ENCODE measurements around the gene ATP6V1G3.
A peak's percentile ranks its signal among the peaks of the same experiment; 100 is the strongest.
"Not testable (repeated sequence)": the region's sequence is repeated elsewhere in the genome, so short reads cannot be mapped to it uniquely, and the experiment has no call there.

The ATP6V1G3 gene

DNA sequence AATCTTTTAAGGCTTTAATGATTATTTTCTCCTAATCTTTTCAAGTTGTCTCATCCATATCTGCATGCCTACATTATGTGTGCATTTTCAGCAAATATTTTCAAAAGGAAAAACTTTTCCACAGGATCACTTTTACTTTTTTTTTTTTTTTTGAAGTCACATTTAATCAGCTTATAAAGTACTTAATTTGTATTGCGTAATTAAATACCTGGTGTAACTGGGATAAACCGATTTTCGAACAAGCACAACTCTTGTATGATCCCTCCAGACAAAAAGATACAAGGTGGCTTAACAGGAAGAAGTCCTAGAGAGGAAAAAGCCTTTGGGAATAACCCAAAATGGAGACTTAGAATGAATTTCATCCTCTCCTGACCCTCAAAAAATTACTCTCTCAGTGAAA lies 1.3 kb upstream of the ATP6V1G3 start:
- DNase-seq: no peak

DNA sequence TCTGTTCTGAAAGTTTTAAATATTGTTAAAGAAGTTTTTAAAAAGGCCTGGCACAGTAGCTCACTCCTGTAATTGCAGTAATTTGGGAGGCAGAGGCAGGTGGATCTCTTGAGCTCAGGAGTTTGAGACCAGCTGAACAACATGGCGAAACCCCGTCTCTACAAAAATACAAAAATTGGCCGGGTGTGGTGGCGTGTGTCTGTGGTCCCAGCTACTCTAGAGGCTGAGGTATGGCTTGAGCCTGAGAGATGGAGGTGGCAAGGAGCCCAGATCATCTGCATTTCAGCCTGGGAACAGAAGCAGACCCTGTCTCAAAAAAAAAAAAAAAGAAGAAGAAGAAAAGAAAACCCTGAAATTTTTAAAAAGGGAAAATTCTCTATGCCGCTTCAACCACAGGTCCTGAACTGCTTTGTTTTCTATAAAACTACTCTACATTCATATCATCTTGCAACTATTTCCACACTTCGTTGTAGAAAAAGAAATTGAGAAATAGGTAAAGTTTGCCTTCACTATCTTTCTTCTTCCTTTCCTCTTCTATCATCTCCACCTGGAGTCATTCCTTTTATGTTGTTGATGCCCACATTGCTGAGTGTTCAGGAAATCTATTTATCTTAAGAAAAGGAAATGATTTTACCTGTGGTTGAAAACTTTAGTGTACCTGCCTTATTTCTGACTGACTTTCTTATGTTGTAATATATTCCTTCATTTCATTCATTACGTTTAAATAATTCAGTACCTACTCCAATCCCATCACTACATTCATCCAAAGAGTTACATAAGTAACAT lies 1.7 kb downstream of the ATP6V1G3 start:
- DNase-seq: no peak

DNA sequence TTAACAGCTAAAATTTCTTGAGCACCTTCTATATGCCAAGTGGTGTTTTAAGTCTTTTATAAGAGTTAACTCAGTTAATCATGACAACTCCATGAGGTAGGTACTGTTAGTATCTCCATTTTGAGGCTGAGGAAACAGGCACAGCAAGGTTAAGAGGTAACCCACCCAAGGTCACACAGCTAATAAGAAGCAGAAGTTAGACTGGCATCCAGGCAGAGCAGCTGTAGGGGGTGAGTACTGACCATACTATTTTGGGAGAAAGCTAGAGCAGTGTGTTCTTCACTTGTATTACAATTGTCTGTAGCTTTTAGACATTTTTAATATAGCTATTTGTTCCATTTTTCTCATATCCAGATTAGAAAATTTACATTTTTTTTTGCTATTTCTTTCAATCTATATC lies 4.8 kb downstream of the ATP6V1G3 start:
- no peak for DNase-seq

DNA sequence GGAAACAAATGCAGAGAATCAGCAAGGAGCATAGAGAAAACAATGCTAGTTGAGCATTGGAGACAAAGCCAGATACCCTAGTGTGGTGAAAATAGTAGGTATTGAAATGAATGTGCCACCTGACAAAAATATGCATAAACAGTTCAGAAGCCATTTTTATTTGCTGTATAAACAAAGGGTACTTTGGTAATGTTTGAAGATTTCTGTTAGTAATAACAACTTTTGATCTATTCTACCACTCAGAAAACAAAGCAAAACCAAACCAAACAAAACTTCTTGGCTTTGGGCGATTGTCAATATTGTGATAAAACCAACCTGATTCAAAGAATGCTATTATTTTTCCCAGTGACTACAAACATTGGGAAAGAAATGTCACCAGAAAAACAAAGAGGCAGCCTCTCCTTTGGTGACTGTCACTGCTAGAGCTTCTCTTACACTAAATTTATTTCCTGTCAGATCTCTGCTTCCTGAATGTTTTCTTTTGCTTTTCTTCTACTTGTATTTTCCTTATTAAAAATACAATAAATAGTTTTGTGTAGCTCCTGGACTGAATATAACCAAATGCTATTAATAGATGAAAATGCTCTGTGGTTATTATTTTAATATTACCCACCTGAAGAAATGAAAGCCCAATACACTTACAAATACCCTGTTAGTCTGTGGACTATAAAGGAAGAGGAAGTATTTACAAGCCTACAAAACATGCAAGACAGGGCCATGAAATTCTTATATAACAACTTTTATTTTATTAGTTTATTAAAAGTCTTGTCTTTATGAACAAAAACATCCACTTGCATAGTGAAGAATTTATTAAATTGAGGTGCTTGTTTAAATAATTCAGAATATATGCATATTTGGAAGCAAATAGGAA lies 5.7 kb downstream of the ATP6V1G3 start:
- no peak for DNase-seq

DNA sequence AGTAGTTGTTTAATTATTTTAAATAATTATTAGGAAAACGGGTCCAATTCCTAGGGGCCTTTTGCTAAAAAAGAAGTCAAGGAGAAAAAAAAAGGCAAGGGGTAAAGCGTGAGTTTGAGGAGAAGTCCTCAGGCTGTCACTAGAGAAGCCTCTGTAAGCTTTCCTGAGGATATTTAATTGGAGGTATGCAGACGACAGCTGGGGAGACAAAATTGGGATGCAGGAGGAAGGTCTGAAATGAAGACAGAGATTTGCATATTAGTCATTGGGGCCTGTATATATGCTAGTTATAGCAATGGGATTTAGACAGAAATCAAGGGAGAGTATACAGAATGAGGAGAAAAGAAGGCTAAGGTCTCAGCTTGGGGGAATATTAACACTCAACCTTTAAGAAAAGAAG lies 8.6 kb downstream of the ATP6V1G3 start:
- no peak for DNase-seq

DNA sequence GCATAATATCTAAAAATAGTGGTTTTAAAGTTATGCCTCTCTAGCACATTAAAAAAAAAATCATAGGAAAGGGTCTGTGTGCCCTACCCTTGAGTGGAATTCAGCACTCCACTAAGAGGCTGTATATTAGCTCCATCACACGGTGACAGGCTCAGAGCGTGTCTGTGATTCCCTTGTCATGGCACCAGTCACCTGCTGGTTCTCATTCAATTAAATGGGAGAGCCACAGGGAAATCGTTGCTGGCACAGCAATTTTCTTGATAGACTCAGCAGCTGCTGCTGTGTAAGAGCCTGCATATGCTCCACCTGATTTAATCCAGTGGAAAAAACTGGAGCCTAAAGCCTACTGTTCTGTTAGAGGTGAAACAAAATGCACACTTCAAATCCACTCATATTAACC lies 9.5 kb downstream of the ATP6V1G3 start:
- DNase-seq: peak; percentile 91

DNA sequence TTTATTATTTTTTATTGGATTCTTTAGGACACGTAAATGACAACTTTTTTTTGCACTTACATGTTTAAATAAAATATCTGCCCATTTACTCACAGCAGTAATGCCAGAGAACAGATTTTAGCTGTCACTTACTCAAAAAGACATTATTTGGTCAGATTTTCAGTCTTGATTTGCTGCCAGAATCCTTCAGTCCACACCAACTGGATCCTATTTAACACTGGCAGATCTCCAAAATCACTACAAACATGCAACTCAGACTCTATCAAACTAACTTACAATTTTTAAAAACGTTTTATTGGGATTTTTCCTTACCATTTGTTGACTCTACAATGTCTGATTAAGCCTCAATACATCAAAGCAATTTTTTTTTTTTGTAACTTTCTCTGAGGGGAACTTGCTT lies 11.1 kb downstream of the ATP6V1G3 start:
- DNase-seq: peak; percentile 70

DNA sequence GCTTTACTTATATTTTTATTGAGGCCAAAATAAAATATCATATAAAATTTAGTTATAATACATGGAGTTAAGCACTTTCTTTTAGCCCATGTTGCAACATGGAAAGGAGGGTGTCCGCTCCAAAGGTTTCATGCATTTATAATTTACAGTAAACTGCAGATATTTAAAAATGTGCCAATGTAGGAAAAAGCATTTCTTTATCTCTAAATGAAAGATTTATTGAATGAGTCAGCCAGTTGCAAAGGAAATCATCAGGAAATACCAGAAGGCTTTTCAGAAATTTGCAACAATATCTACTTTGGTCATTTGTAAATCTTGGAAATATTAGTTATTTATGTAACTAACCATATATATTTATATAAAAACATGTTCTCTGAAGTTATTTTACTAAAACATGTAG lies 12.1 kb downstream of the ATP6V1G3 start:
- no peak for DNase-seq

DNA sequence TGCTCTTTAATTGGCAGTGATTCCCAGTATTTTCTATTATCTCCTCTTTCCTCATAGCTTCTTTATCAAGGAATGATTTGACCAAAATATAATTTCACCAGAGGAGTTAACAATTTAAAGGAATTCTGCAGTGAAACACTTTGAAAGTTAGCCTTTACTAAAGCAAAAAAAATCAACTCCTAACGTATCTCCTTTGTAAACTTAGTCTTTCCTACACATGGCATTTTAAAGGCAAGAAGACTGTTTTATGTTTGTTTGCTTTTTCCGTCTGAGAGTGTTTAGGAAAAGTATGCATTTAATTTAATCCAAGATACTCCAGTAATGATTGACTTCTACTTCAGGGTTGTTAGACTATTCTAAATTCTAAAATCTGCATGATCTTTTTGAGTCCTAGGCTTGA lies 15.9 kb downstream of the ATP6V1G3 start:
- DNase-seq: no peak

DNA sequence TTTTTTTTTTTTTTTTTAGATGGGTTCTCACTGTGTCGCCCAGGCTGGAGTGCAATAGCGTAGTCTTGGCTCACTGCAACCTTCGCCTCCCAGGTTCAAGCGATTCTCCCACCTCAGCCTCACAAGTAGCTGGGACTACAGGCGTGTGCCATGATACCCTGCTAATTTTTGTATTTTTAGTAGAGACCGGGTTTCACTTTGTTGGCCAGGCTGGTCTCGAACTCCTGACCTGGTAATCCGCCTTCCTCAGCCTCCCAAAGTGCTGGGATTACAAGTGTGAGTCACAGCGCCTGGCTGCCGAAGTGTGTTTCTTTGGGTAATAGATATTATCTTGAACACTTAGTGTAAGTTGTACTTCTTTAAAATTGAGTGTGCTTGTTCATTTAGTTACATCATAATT lies 16.4 kb downstream of the ATP6V1G3 start:
- not testable (repeated sequence) for DNase-seq

DNA sequence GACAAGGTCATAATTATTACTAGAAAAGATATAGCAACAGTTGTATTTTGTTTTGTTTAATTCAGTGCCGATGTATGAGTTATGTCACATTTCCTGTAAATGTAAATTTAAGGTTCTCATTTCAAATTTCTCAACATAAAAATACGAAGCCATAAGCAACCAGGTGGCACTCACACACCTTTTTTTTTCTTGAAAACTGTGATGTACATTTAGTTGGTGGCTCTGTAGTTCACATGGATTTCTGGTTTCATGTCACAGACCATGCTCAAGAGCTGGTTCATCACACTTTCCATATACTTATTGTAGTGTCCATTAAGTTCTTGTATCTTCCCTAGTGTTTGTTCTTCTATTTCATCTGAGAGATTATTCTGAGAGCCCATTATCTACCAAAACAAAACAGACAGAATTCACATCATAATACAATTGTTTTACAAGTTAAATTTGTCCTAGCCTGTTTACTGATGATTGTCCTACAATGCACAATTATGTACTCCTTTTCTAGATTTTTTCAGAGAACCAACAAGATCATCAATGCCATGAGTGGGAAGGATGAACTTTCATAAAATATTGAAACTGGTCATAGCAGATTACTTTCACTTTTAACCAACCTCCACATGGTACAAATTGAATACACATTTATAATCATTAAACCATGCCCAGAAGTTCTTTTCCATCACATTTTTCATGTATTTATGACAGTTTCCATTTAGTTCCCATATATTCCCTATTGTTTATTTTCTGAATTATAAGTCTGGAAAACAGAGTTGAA lies 17.1 kb downstream of the ATP6V1G3 start:
- no peak for DNase-seq

DNA sequence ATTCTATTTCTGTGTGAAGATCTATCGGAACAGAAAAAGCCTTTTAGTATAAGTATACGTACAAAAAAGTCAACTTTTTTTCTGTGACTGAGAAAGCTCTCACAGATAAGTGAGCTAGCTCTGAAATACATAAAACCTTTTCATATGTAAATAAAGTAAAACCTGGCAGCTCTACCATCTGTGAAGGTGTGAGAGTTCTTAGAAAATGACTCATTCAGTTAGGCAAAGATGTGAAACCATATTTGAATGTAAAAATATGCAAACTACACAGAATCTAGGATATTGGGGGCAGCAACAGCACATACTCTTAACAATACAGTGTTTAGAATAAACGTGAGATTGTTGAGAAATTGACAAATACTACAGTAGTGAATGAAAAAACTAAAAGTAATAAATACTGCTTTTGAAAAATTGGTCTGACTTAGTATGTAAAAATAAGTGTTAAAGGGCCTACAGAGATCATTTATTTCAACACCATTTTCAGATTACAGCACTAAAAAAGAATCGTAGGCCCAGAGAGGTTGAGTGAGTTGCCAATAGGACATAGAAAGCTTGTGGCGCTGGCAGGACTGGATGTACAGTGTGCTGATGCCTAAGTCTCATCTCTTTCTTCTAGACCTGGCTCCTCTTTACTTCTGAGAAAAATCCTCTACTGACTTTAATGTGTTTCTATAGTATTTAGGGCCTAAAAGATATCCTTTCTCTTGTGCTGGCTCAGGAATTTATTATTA lies 19.8 kb downstream of the ATP6V1G3 start:
- DNase-seq: no peak

DNA sequence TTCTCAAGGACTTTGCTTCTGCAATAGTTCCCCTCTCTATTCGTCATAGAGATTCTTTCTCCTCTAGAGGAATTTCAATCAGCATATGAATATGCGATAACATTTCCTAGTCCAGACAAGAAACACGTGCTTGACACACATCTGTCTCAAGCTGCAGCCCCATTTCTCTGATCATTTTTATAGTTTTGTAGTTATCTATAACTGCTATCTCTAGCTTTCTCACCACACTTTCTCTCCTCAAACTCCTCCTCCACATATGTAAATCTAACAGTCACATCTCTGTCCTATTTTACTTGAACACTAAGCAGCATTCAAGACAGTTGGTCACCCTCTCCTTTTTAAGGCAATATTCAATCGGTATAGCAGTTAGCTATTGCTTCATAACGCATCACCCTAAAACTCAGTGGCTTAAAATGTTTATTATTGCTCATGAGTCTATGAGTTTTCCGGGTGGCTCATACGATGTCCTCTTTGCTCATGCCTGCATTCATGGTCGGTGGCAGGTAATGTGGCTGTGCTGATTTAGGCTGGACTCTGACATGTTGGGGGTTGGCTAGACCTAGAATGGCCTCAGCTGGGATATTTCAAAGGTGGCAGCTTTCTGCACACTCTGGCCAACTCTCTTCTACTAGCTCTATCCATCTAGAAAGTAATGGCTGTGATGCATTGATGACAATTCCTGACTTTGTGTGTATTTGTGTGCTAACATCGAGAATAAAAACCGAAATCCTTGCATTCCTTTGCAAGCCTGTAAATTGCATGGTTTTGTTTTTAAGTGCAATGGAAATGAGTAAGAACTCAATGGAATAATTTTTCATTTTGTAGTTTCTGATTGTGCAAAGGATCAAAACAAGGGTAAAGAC lies 20.6 kb downstream of the ATP6V1G3 start:
- DNase-seq: no peak

DNA sequence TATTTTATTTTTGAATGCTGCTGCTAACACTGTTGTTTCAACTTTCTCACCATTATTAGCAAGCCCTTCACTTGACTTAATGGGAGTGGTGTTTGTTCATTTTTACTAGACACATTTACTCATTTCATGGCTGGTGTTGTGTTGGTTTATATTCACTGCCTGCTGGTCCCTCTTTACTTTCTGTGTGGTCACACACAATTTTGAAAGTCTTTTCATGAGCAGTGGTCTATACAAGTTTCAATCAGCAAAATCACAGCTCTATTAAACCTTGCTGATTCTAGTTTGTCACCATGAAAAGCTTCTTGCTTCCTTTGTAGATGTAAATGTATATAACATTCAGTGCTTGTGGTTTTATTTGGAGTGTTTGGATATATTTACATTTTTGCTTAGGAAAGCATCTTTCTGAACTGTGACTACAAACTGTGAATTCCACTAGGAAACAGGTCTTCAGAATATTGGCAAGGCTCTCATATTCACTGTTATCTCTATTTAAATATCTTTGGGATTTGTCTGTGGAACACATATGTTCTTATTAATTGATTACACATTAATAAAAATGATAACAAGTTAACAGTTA lies 22.8 kb downstream of the ATP6V1G3 start:
- DNase-seq: no peak

DNA sequence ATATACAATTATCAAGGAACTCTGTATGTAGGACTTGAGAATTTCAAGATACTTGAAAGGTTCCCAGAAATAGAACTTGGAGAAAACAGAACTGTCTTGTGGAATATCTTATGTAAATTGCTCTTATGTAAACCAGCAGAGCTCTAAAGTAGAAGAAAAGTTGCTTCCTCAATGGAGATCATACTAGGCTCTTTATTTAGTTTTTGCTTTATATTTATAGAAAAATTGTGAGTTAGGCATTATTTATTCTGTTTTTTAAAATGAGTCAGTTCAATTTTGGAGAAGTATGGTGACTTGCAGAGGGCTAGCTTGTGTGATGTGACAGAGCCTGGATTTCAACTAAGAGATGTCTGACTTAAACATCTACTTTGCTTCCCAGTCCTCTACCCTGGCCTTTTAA lies 40.4 kb downstream of the ATP6V1G3 start:
- DNase-seq: no peak

DNA sequence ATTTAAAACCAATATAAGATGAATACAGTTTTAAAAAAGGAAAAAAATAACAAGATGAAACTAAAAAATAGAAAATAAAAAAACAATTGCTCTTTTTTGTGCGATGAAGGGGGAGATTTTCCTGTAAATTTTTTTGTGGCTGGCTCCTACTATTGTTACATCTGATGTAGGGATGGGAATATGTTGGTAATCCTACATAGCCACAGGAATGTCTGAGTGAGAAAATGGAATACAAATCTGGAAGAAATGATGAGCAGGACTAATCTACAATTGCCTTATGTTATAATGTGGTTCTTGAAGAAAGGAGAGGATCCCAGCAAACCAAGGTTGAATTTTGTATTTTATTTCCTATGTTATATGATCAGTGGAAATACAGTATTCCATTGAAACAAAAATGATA lies 40.9 kb downstream of the ATP6V1G3 start:
- no peak for DNase-seq

DNA sequence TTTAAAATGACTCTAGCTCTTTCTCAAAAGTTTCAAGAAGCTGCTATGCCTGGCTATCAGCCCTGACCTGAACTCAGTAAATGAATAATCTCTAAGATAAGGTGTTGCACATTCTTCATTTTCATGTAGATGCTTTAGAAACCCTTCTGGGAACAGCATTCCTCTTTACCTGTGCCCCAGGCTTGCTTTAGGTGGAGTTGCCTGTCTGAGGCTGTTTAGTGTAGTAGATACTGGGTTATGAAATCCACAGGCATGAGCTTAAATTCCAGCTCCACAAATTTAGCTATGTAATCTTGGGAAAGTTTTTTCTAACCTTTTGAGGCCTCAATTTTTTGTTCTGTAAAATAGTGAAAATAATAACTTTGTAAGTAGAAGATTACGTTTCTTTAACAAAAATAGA lies 41.6 kb downstream of the ATP6V1G3 start:
- DNase-seq: no peak

DNA sequence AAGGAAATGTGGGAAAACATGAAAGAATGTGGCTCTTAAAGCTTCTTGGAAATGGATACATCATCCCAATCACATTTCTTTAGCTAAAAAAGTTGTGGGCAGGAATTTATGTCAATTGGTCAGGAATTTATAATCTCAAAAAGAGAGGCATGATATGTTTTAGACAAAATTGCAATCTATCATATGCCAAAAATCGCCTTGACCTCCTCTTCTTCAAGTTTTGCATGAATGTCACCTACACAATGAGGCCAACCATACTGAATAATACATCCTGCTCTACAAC lies 42.4 kb downstream of the ATP6V1G3 start:
- DNase-seq: no peak

DNA sequence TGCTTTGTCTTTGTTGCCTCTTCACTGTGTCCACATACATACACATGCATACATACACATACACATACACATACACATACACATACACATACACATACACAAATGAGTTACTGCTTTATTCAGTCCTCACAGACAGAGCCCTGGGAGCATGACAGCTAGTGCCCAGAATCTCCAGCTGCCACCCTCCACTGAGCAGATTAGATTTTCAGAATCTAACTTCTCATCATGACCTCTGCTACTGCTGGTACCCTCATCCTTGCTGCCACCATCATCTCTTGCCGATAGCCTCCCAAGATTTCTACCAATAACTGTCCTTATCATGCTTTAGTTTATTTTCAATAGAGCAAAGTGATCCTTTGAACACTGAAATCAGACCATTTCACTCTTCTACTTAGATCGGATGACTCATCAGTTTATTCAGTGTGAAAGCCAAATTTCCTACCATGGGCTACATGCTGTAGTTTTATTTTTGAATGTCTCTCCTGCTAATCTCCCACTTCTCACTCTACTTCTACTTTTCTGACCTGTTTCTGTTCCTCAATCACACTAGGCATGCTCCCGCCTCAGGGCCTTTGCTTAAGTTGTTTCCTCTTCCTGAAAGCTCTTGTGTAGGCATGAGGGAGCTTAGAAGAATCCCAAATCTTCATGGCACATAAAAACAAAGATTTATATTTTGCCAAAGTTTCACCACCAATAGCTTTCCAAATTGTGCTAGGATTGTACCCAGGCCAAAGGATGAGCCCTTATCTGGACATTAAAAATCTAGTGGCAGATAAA lies 43.0 kb downstream of the ATP6V1G3 start:
- no peak for DNase-seq

DNA sequence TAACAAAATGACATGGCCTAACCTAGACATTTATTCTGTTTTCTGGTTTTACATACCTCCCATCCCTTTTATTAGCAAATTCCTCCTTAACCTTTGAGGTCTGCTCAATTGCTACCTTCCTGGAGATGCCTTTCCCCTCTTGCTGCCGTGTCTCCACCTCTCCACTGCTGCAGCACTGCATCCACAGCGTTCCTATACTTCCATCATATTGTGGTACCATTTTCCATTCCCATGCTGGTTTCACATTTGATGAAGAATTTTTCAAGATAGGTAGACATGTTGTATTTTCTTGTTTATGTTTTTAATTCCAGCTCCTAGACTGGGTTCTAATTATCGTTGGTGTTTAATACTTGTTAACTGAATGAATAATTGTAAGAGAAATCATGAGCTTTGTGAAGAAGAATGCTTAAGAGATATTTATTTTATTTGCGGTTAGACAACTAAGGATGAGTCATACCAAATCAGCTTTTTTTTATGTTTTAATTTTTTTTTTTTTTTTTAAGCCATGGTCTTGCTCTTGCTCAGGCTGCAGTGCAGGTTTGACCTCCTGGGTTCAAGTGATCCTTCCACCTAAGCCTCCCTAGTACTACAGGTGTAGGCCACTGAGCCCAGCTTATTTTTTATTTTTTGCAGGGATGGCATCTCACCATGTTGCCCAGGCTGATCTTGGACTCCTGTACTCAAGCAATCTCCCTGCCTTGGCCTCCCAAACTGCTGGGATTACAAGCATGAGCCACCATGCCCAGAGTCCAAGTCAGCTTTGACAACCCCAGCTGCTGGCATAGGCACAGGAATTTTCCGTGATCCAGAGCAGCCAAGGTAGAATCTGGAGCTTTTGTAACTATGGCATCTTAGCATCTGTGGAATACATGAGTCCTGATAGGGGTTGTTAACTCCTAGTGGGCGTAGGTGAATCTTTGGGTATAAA lies 44.0 kb downstream of the ATP6V1G3 start:
- no peak for DNase-seq

All from eye (tissue), 1 donor.